Measurements from ENCODE around the gene DCAF8L1.

The DCAF8L1 gene

DNA sequence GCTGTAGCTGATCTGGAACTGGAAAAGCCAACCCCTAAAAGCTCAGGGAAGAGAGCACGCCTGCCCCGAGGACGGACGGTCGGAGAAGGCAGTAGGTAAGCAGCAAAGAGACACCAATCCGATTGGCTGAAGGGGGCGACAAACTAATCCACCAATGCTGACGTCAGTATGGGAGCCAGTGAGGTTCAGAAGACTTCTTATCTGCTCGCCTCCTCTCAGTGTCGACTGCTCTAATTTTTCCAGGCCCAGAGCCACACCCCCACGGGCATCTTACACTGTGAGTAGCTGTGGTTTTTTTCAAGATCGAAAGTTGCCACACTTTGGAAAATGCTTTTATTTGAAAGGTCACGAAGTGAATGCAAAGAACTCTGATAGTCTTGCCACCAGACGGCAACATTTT is at the start of gene DCAF8L1:
Gene DCAF8L1 (minus strand): TSS at position 101 of the 400 bp plus-strand sequence. CDS start 115 bp downstream, outside the sequence.
- no peak for DNase-seq (ENCODE audit: low read depth)
- H3K4me3 ChIP-seq (ENCODE audit: low read depth, low read length), result no peak within 1 kb of the TSS
- TF ChIP-seq, protein P1, sequence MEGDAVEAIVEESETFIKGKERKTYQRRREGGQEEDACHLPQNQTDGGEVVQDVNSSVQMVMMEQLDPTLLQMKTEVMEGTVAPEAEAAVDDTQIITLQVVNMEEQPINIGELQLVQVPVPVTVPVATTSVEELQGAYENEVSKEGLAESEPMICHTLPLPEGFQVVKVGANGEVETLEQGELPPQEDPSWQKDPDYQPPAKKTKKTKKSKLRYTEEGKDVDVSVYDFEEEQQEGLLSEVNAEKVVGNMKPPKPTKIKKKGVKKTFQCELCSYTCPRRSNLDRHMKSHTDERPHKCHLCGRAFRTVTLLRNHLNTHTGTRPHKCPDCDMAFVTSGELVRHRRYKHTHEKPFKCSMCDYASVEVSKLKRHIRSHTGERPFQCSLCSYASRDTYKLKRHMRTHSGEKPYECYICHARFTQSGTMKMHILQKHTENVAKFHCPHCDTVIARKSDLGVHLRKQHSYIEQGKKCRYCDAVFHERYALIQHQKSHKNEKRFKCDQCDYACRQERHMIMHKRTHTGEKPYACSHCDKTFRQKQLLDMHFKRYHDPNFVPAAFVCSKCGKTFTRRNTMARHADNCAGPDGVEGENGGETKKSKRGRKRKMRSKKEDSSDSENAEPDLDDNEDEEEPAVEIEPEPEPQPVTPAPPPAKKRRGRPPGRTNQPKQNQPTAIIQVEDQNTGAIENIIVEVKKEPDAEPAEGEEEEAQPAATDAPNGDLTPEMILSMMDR (IDR thresholded peaks at IDR 0.05; ENCODE audit: insufficient read depth, low read depth, low read length, missing control alignments), result no peak

DNA sequence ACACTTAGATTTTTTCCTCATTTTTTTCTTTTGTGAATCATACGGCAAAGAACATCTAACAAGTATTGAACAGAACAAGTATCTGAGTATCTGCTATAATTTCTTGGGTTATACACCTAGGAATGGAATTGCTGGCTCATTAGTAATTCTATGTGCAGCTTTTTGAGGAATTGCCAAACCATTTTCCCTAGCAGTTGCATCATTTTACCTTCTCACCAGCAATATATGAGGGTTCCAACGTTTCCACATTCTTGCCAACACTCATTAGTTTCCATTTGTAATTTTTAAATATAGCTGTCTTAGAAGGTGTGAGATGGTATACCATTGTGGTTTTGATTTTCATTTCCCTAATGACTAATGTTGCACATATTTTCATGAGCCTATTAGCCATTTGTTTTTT is 41.1 kb upstream of the DCAF8L1 start:
- TF ChIP-seq, protein P1 (IDR thresholded peaks at IDR 0.05; ENCODE audit: insufficient read depth, low read depth, low read length, missing control alignments), result no peak
- DNase-seq (ENCODE audit: low read depth), result no peak
- no peak overlapping the region for H3K4me3 ChIP-seq (ENCODE audit: low read depth, low read length)

DNA sequence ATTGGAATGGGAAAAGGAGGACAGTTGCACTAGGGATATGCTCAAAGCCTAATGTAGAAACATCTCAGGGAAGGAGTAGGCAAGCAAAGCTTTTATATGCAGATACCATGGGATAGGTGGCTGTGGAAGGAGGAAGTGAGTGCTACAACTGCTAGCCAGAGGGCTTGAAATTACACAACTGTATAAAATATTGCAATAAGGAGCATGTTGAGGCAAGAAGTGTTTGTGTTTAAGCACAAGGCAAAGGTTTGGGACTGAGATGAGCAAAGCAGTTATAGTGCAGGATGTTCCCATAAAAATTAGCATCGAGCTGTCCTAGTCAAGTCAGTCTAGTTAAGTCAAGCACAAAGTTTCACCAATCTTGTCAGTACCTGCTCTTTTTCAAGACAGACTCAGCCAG is 35.6 kb upstream of the DCAF8L1 start:
- DNase-seq (ENCODE audit: low read depth), result no peak
- H3K4me3 ChIP-seq (ENCODE audit: low read depth, low read length), result no peak overlapping the region
- TF ChIP-seq, protein P1 (IDR thresholded peaks at IDR 0.05; ENCODE audit: insufficient read depth, low read depth, low read length, missing control alignments), result no peak

DNA sequence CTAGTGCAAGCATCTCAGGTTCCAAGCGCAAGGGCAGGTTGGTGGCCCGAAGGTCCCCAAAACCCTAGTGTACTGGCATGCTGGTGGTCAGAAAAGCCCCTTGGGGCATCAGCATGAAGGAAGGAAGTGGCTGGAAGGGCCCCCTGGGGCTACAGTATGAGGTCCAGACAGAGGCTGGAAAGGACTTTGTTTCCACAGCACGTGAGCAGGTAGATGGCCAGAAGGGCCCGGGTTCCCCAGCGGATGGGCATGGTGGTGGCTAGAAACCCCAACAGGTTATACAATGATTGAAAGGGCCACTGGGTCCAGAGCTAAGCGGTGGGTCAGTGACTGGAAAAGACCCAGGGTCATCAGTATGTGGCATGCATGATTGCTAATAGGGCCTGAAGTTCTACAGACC is 34.7 kb upstream of the DCAF8L1 start:
- no peak for DNase-seq (ENCODE audit: low read depth)
- TF ChIP-seq, protein P1 (IDR thresholded peaks at IDR 0.05; ENCODE audit: insufficient read depth, low read depth, low read length, missing control alignments), result no peak
- H3K4me3 ChIP-seq (ENCODE audit: low read depth, low read length), result no peak overlapping the region

DNA sequence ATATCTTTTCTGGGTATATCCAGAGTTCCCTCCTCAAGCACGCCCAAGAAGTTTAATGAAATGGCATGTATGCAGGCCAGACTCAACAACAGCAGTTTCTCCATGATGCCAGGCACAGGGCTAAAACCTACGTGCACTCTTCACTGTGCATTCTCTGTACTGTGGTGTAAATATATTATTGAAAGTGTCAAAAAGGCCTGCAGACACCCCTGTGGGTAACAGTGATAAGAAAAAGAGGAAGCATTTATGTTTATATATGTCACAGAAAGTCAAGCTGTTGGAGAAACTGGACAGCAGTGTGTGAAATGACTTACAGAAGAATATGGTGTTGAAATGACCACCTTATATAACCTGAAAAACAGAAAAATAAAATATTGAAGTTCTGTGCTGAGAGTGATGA is 29.6 kb upstream of the DCAF8L1 start:
- TF ChIP-seq, protein P1 (IDR thresholded peaks at IDR 0.05; ENCODE audit: insufficient read depth, low read depth, low read length, missing control alignments), result no peak
- H3K4me3 ChIP-seq (ENCODE audit: low read depth, low read length), result no peak overlapping the region
- DNase-seq (ENCODE audit: low read depth), result no peak

DNA sequence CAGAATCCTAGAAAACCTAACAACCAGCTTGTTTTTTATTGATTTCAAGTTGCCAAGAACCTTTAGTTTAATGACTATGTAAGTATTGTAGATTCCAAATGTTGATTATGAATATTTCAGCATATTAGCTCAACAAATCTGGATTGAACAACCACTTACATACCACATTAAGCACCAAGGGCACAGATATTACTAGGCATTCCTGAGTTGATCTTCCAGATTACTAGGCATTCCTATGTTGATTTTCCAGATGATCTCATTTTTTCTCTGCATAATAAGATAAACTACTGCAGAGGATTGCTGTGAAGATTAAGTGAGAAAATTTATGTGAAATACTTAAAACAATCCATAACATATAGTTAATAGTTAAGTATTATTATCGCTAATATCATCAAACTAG is 17.4 kb upstream of the DCAF8L1 start:
- H3K4me3 ChIP-seq (ENCODE audit: low read depth, low read length), result no peak overlapping the region
- DNase-seq (ENCODE audit: low read depth), result no peak
- TF ChIP-seq, protein P1 (IDR thresholded peaks at IDR 0.05; ENCODE audit: insufficient read depth, low read depth, low read length, missing control alignments), result no peak

DNA sequence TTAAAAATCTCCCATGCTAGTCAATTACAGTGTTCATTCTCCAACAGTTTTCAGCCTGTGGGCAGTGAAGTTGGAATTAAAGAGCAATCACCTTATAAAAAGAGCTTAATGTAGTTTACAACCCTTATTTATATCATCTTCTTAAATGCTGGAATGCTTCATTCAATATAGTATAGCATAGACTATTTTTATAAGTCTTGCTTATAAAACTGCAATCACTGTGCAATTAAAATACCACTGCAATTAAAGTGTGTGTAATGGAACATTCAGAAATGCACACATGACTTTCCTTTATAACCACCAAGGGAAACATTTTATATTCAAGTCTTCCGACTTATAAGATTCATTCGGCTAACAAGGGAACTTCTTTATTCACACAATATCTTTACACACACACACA is 16.4 kb upstream of the DCAF8L1 start:
- TF ChIP-seq, protein P1 (IDR thresholded peaks at IDR 0.05; ENCODE audit: insufficient read depth, low read depth, low read length, missing control alignments), result no peak
- DNase-seq (ENCODE audit: low read depth), result no peak

More for the DNA sequence above, 16.4 kb upstream of the DCAF8L1 start:
- H3K4me3 ChIP-seq (ENCODE audit: low read depth, low read length), result no peak overlapping the region
